Activated CD4-positive, alpha-beta T cell treated with anti-CD3 and anti-CD28 coated beads, Interleukin-2, amount 50 U/mL, for 16 hours (primary cell): ENCODE measurements around the gene ISLR2.

Experiments
- DNase-seq: peaks from one replicate; pipeline ENCODE4 v3.0.0-alpha.2; 2020

Gene ISLR2

GRCh38 chr15:74178326-74179100 is 48.1 kb downstream of the ISLR2 start:
- DNase-seq = no peak

GRCh38 chr15:74179101-74179841 is 48.9 kb downstream of the ISLR2 start:
- DNase-seq = no peak

GRCh38 chr15:74179983-74180880 is 49.8 kb downstream of the ISLR2 start:
- no peak for DNase-seq

- no peak for DNase-seq
These were observed 50.7 kb downstream of the ISLR2 start for GRCh38 chr15:74180881-74181602.

GRCh38 chr15:74182131-74182530 is 51.7 kb downstream of the ISLR2 start:
- no peak for DNase-seq

GRCh38 chr15:74184582-74185091 is 54.3 kb downstream of the ISLR2 start:
- no peak for DNase-seq

DNA sequence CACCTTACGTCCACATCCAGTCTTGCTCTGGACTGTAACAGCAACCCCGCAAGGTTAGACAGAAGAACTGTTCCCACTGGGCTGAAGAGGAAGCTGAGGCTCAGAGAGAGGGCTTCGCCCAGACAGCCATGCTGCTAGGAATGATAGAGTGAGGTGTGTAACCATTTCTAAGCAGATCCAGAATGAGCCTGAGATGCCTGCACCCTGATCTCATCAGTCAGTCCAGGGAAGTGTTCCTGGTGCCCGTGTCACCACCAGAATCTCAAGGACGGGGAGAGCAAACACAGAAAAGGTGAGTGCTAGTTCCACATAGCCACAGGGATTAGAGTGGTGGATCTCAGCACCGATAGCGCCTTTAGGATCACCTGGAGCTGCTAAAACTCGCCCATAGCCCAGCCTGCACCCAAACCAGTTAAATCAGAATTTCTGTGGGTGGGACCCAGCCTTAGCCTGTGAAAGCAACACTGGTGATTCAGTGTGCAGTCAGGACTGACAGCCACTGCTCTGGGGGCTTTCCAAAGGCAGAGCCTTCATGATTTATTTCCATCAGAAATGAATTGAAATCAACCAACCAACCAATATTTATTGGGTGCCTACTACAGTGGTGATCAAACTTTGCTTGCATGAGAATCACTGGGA is 55.4 kb downstream of the ISLR2 start:
- no peak for DNase-seq
